NCI-H2107 (cell line): Measurements from ENCODE around the gene MYL4.
A peak's percentile ranks its signal among the peaks of the same experiment; 100 is the strongest.
"Not testable (repeated sequence)": the region's sequence is repeated elsewhere in the genome, so short reads cannot be mapped to it uniquely, and the experiment has no call there.

Experiments
- DNase-seq: peaks from one replicate; lab custom pipeline; 2025; lab: John Stamatoyannopoulos, UW

MYL4 gene

GRCh38 chr17:47193931-47194511, 15.1 kb upstream of the MYL4 start:
- no peak for DNase-seq

- DNase-seq: no peak
Observed at GRCh38 chr17:47197821-47198220, 11.3 kb upstream of the MYL4 start.

- no peak for DNase-seq
Observed at GRCh38 chr17:47199627-47200324, 9.4 kb upstream of the MYL4 start.

GRCh38 chr17:47200325-47200664, 8.9 kb upstream of the MYL4 start:
- no peak for DNase-seq

- DNase-seq: no peak
Observed at GRCh38 chr17:47201166-47201565, 8.0 kb upstream of the MYL4 start.

GRCh38 chr17:47203984-47204721, 5.0 kb upstream of the MYL4 start:
- DNase-seq: no peak

- DNase-seq: no peak
Observed at GRCh38 chr17:47204722-47205418, 4.3 kb upstream of the MYL4 start.

GRCh38 chr17:47205419-47205963, 3.7 kb upstream of the MYL4 start:
- DNase-seq: peak; percentile 72

GRCh38 chr17:47207143-47208067, 1.7 kb upstream of the MYL4 start:
- DNase-seq: no peak

- DNase-seq: no peak
Observed at GRCh38 chr17:47209499-47209898, 351 bp downstream of the MYL4 start.

- no peak for DNase-seq
Observed at GRCh38 chr17:47210105-47210504, 957 bp downstream of the MYL4 start.

- DNase-seq: no peak
Observed at GRCh38 chr17:47210779-47211178, 1.6 kb downstream of the MYL4 start.

- DNase-seq: no peak
Observed at GRCh38 chr17:47212458-47212857, 3.3 kb downstream of the MYL4 start.

GRCh38 chr17:47213540-47213939, 4.4 kb downstream of the MYL4 start:
- no peak for DNase-seq

GRCh38 chr17:47214931-47215330, 5.8 kb downstream of the MYL4 start:
- no peak for DNase-seq

GRCh38 chr17:47216821-47217220, 7.7 kb downstream of the MYL4 start:
- DNase-seq: not testable (repeated sequence)

- DNase-seq: not testable (repeated sequence)
Observed at GRCh38 chr17:47217279-47217678, 8.1 kb downstream of the MYL4 start.

- no peak for DNase-seq
Observed at GRCh38 chr17:47218896-47219430, 9.8 kb downstream of the MYL4 start.

GRCh38 chr17:47219621-47220475, 10.7 kb downstream of the MYL4 start:
- no peak for DNase-seq

GRCh38 chr17:47220531-47220999, 11.4 kb downstream of the MYL4 start:
- DNase-seq: no peak
